HepG2 (cell line): Measurements from ENCODE around the gene PSMC5. TPM values are rescaled to one million over a fixed set of nuclear protein-coding genes. Genes with fewer than 3 reads are reported as not detected.
A peak's percentile ranks its signal among the peaks of the same experiment; 100 is the strongest.

ENCODE experiments used
- CEBPB ChIP-seq: IDR thresholded peaks from 2 replicates; pipeline ENCODE4 v1.6.1; 2011; ENCODE audit warnings: low read depth, low read length, improper control_type of control experiment, borderline replicate concordance
- CREB1 ChIP-seq, 2 experiments: fragments of 450-650 bp in 1 of 2; IDR thresholded peaks; 2 replicates each; pipeline ENCODE4 v1.6.1; 2016 to 2017; ENCODE audit warnings: control low read depth in 1 of 2, mild to moderate bottlenecking in 1 of 2, missing compliant biosample characterization in 1 of 2, missing genetic modification characterization in 1 of 2
- E2F5 ChIP-seq: sonication (generic); formaldehyde crosslinking; conservative IDR thresholded peaks from 2 replicates; pipeline ENCODE4 v1.4.0; 2020; ENCODE audit warnings: missing genetic modification reagents
- GFI1 ChIP-seq: sonication (generic); formaldehyde crosslinking; IDR thresholded peaks from 2 replicates; pipeline ENCODE4 v1.5.0; 2020; ENCODE audit warnings: missing genetic modification reagents, mild to moderate bottlenecking, borderline replicate concordance
- JUNB ChIP-seq: sonication (generic); formaldehyde crosslinking; IDR thresholded peaks from 2 replicates; pipeline ENCODE4 v1.8.0; 2022; ENCODE audit warnings: missing genetic modification reagents, mild to moderate bottlenecking, borderline replicate concordance
- KLF13 ChIP-seq: sonication (generic); formaldehyde crosslinking; IDR thresholded peaks from 2 replicates; pipeline ENCODE4 v1.4.0; 2020; ENCODE audit warnings: mild to moderate bottlenecking, missing genetic modification reagents
- MZF1 ChIP-seq: sonication (generic); formaldehyde crosslinking; IDR thresholded peaks from 2 replicates; pipeline ENCODE4 v1.8.1; 2023; ENCODE audit warnings: mild to moderate bottlenecking, missing genetic modification reagents, borderline replicate concordance
- NFYC ChIP-seq: IDR thresholded peaks from 2 replicates; pipeline ENCODE4 v1.6.1; 2016; ENCODE audit warnings: missing genetic modification reagents, missing compliant biosample characterization
- RBAK ChIP-seq: sonication (generic); formaldehyde crosslinking; IDR thresholded peaks from 2 replicates; pipeline ENCODE4 v1.5.1; 2020; ENCODE audit warnings: mild to moderate bottlenecking, missing genetic modification reagents
- SMC3 ChIP-seq: IDR thresholded peaks from 2 replicates; pipeline ENCODE4 v1.6.1; 2011; ENCODE audit warnings: low read length, improper control_type of control experiment
- SNAPC2 ChIP-seq: sonication (generic); formaldehyde crosslinking; IDR thresholded peaks from 2 replicates; pipeline ENCODE4 v1.8.1; 2022; ENCODE audit warnings: mild to moderate bottlenecking, missing genetic modification reagents
- TRIM24 ChIP-seq: sonication (generic); formaldehyde crosslinking; IDR thresholded peaks from 2 replicates; pipeline ENCODE4 v1.8.0; 2022; ENCODE audit warnings: mild to moderate bottlenecking, missing genetic modification reagents
- UBTF ChIP-seq: sonication (generic); formaldehyde crosslinking; IDR thresholded peaks from 2 replicates; pipeline ENCODE4 v1.4.0; 2020; ENCODE audit warnings: mild to moderate bottlenecking, missing genetic modification reagents
- YY1 ChIP-seq: IDR thresholded peaks from 2 replicates; pipeline ENCODE4 v1.6.1; 2011; ENCODE audit warnings: low read length, low read depth, moderate library complexity, mild to moderate bottlenecking; ENCODE audit not compliant: insufficient read depth, insufficient replicate concordance
- ZBTB7B ChIP-seq: sonication (generic); formaldehyde crosslinking; IDR thresholded peaks from 2 replicates; pipeline ENCODE4 v1.4.0; 2020; ENCODE audit warnings: missing genetic modification reagents
- ZFP36 ChIP-seq: fragments of 150-350 bp; IDR thresholded peaks from 2 replicates; pipeline ENCODE4 v1.6.1; 2018; ENCODE audit warnings: borderline replicate concordance, low read length, low read depth; ENCODE audit not compliant: partially characterized antibody
- ZNF547 ChIP-seq: sonication (generic); formaldehyde crosslinking; IDR thresholded peaks from 2 replicates; pipeline ENCODE4 v1.5.1; 2020; ENCODE audit warnings: mild to moderate bottlenecking, missing genetic modification reagents
- ZNF629 ChIP-seq: sonication (generic); formaldehyde crosslinking; conservative IDR thresholded peaks from 2 replicates; pipeline ENCODE4 v1.5.0; 2020; ENCODE audit warnings: missing genetic modification reagents
- ZNF670 ChIP-seq: sonication (generic); formaldehyde crosslinking; IDR thresholded peaks from 2 replicates; pipeline ENCODE4 v1.8.0; 2022; ENCODE audit warnings: mild to moderate bottlenecking, missing genetic modification reagents, borderline replicate concordance
- ZNF7 ChIP-seq: IDR thresholded peaks from 2 replicates; pipeline ENCODE4 v1.6.1; 2016; ENCODE audit warnings: missing biosample characterization, missing genetic modification reagents
- ZNF781 ChIP-seq: sonication (generic); formaldehyde crosslinking; IDR thresholded peaks from 2 replicates; pipeline ENCODE4 v1.5.1; 2020; ENCODE audit warnings: borderline replicate concordance, mild to moderate bottlenecking, missing genetic modification reagents; ENCODE audit errors: not compliant biosample characterization
- ZNF839 ChIP-seq: sonication (generic); formaldehyde crosslinking; IDR thresholded peaks from 2 replicates; pipeline ENCODE4 v1.4.0; 2020; ENCODE audit warnings: missing genetic modification reagents, mild to moderate bottlenecking, borderline replicate concordance
- polyA plus RNA-seq, 8 experiments: library from polyadenylated mRNA; depleted of rRNA in 3 of 8; stranded (reverse) in 7 of 8; unstranded in 1 of 8; fragments of >200 nt; fragmentation: Illumina TruSeq in 4 of 8; extraction: Trizol in 4 of 8; gene quantifications; 2 replicates each; pipeline versions ENCODE4 v1.2.1 to v1.2.3, GENCODE V29; 2011 to 2016; ENCODE audit warnings: low read depth in 4 of 8, missing spikeins in 1 of 8, mixed read lengths in 1 of 8; ENCODE audit not compliant: insufficient read depth in 1 of 8
- total RNA-seq, 5 experiments: library from RNA; depleted of rRNA; stranded (reverse); fragments of >200 nt; fragmentation: Illumina TruSeq; extraction: Trizol; gene quantifications; 2 replicates each; pipeline ENCODE4 v1.2.3, GENCODE V29; 2016; ENCODE audit warnings: low read depth in 1 of 5
- TF ChIP-seq, protein P1 (sequence below): sonication (generic); formaldehyde crosslinking; IDR thresholded peaks from 2 replicates; pipeline ENCODE4 v1.4.0; 2020; ENCODE audit warnings: mild to moderate bottlenecking, missing genetic modification reagents
- TF ChIP-seq, protein P2 (sequence below): sonication (generic); formaldehyde crosslinking; IDR thresholded peaks from 2 replicates; pipeline ENCODE4 v1.8.1; 2023; ENCODE audit warnings: mild to moderate bottlenecking, moderate library complexity, missing genetic modification reagents

Gene PSMC5
- total and polyA plus RNA-seq, 2 of the 13 experiments (the other 11 are each of a cell fraction or from before 2014, with no cell fraction given) = 35.3 to 128 TPM

GRCh38 chr17:63842540-63843386, 15.5 kb downstream of the PSMC5 start, which contains the start of gene SMARCD2 (continued):
- TF ChIP-seq CREB1 (IDR thresholded peaks at IDR 0.05) (peak; percentile 67), CREB1 (CRISPR knock-in tag; IDR thresholded peaks at IDR 0.05) (peak; percentile 88), TRIM24 (CRISPR knock-in tag) (no peak), ZNF7 (CRISPR knock-in tag) (peak; percentile 52; the same call in 1 of the 2 replicates), JUNB (CRISPR knock-in tag) (peak; percentile 59; the same call in 1 of the 2 replicates), UBTF (CRISPR knock-in tag) (peak; percentile 95), SMC3 (no peak; the same call in 1 of the 2 replicates), MZF1 (CRISPR knock-in tag) (no peak), ZBTB7B (CRISPR knock-in tag) (peak; percentile 88), YY1 (peak; percentile 94), NFYC (peak; percentile 50; the same call in 1 of the 2 replicates), KLF13 (CRISPR knock-in tag) (peak; percentile 84; the same call in 1 of the 2 replicates), ZFP36 (no peak), ZNF839 (CRISPR knock-in tag) (peak; percentile 34; the same call in 1 of the 2 replicates), ZNF547 (CRISPR knock-in tag) (peak; percentile 74), CEBPB (no peak), RBAK (no peak), GFI1 (CRISPR knock-in tag) (no peak; the same call in 1 of the 2 replicates), ZNF670 (CRISPR knock-in tag) (peak; percentile 87; the same call in 1 of the 2 replicates), ZNF781 (CRISPR knock-in tag) (peak; percentile 93), ZNF629 (CRISPR knock-in tag) (peak; percentile 61; the same call in 1 of the 2 replicates), E2F5 (CRISPR knock-in tag) (peak; percentile 87), SNAPC2 (CRISPR knock-in tag) (peak; percentile 97)
- TF ChIP-seq, protein P1, sequence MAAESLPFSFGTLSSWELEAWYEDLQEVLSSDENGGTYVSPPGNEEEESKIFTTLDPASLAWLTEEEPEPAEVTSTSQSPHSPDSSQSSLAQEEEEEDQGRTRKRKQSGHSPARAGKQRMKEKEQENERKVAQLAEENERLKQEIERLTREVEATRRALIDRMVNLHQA (CRISPR knock-in tag) = no peak; the same call in 1 of the 2 replicates
- TF ChIP-seq, protein P2, sequence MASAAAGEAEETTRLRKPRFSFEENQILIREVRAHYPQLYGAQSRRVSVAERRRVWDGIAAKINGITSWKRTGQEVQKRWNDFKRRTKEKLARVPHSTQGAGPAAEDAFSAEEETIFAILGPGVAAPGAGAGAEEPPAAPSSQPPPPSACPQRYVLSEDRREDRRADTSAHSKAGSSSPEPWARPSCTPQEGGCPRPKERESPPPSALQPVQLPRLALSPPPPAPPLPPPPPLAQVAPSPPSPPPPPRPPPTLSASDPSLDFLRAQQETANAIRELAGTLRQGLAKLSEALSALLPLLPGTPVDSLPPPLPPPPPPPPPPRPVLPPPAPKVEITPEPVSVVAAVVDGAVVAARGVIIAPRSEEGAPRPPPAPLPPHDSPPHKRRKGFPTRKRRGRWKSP (CRISPR knock-in tag) = peak; percentile 81
